ENCODE measurements around the gene NTHL1. TPM values are rescaled to one million over a fixed set of nuclear protein-coding genes. Genes with fewer than 3 reads are reported as not detected.

The NTHL1 gene
- total RNA-seq, 1 donor from 2014 or later = 13.6 TPM

GRCh38 chr16:2066139-2066538, 18.5 kb upstream of the NTHL1 start:
- Histone ChIP-seq H3K36me3 (ENCODE audit: control insufficient read depth in 3 of 3, insufficient read depth in 3 of 3, low read length in 3 of 3) (peaks cover 48 to 59% (median 49%) of the 10 kb centered on the region in 3 donors), H3K4me3 (ENCODE audit: low read length in 3 of 3) (no peak overlapping the region), H3K27ac (ENCODE audit: low read depth, low read length) (no peak overlapping the region), H3K9ac (ENCODE audit: low read depth in 1 of 3, low read length in 3 of 3) (no peak overlapping the region), H3K9me3 (ENCODE audit: control insufficient read depth in 3 of 3, low read length in 3 of 3) (no peaks in the 10 kb centered on the region), H3K4me1 (ENCODE audit: control insufficient read depth in 3 of 3, insufficient read depth in 3 of 3, low read length in 3 of 3) (no peaks in the 10 kb centered on the region), H3K27me3 (ENCODE audit: control insufficient read depth in 3 of 3, insufficient read depth in 3 of 3, low read length in 3 of 3) (no peaks in the 10 kb centered on the region)

GRCh38 chr16:2064368-2064945, 16.8 kb upstream of the NTHL1 start:
- no peaks in the 10 kb centered on the region for H3K27me3 ChIP-seq (ENCODE audit: control insufficient read depth in 3 of 3, insufficient read depth in 3 of 3, low read length in 3 of 3)
- H3K9ac ChIP-seq (ENCODE audit: low read depth in 1 of 3, low read length in 3 of 3) = no peak overlapping the region
- H3K27ac ChIP-seq (ENCODE audit: low read depth, low read length) = no peak overlapping the region
- no peak overlapping the region for H3K4me3 ChIP-seq (ENCODE audit: low read length in 3 of 3)
- peaks cover 40 to 58% (median 44%) of the 10 kb centered on the region in 3 donors for H3K36me3 ChIP-seq (ENCODE audit: control insufficient read depth in 3 of 3, insufficient read depth in 3 of 3, low read length in 3 of 3)
- H3K4me1 ChIP-seq (ENCODE audit: control insufficient read depth in 3 of 3, insufficient read depth in 3 of 3, low read length in 3 of 3) = no peaks in the 10 kb centered on the region
- no peaks in the 10 kb centered on the region for H3K9me3 ChIP-seq (ENCODE audit: control insufficient read depth in 3 of 3, low read length in 3 of 3)

- no peaks in the 10 kb centered on the region for H3K4me1 ChIP-seq (ENCODE audit: control insufficient read depth in 3 of 3, insufficient read depth in 3 of 3, low read length in 3 of 3)
- no peak overlapping the region for H3K4me3 ChIP-seq (ENCODE audit: low read length in 3 of 3)
- no peaks in the 10 kb centered on the region for H3K27me3 ChIP-seq (ENCODE audit: control insufficient read depth in 3 of 3, insufficient read depth in 3 of 3, low read length in 3 of 3)
- H3K9ac ChIP-seq (ENCODE audit: low read depth in 1 of 3, low read length in 3 of 3) = no peak overlapping the region
- H3K9me3 ChIP-seq (ENCODE audit: control insufficient read depth in 3 of 3, low read length in 3 of 3) = no peaks in the 10 kb centered on the region
- H3K36me3 ChIP-seq (ENCODE audit: control insufficient read depth in 3 of 3, insufficient read depth in 3 of 3, low read length in 3 of 3) = peaks cover 40 to 57% (median 44%) of the 10 kb centered on the region in 3 donors
- no peak overlapping the region for H3K27ac ChIP-seq (ENCODE audit: low read depth, low read length)
Observed at GRCh38 chr16:2063861-2064260, 16.2 kb upstream of the NTHL1 start.

GRCh38 chr16:2062801-2063200, 15.2 kb upstream of the NTHL1 start:
- no peaks in the 10 kb centered on the region for H3K4me1 ChIP-seq (ENCODE audit: control insufficient read depth in 3 of 3, insufficient read depth in 3 of 3, low read length in 3 of 3)
- H3K27me3 ChIP-seq (ENCODE audit: control insufficient read depth in 3 of 3, insufficient read depth in 3 of 3, low read length in 3 of 3) = no peaks in the 10 kb centered on the region
- H3K36me3 ChIP-seq (ENCODE audit: control insufficient read depth in 3 of 3, insufficient read depth in 3 of 3, low read length in 3 of 3) = peaks cover 44 to 56% (median 49%) of the 10 kb centered on the region in 3 donors

GRCh38 chr16:2061526-2061925, 13.9 kb upstream of the NTHL1 start:
- Histone ChIP-seq H3K36me3 (ENCODE audit: control insufficient read depth in 3 of 3, insufficient read depth in 3 of 3, low read length in 3 of 3) (peaks cover 45 to 58% (median 51%) of the 10 kb centered on the region in 3 donors), H3K27me3 (ENCODE audit: control insufficient read depth in 3 of 3, insufficient read depth in 3 of 3, low read length in 3 of 3) (no peaks in the 10 kb centered on the region)

More at GRCh38 chr16:2062801-2063200, 15.2 kb upstream of the NTHL1 start:
- no peak overlapping the region for H3K9ac ChIP-seq (ENCODE audit: low read depth in 1 of 3, low read length in 3 of 3)
- H3K9me3 ChIP-seq (ENCODE audit: control insufficient read depth in 3 of 3, low read length in 3 of 3) = no peaks in the 10 kb centered on the region
- no peak overlapping the region for H3K27ac ChIP-seq (ENCODE audit: low read depth, low read length)
- no peak overlapping the region for H3K4me3 ChIP-seq (ENCODE audit: low read length in 3 of 3)

GRCh38 chr16:2061023-2061422, 13.4 kb upstream of the NTHL1 start:
- H3K9ac ChIP-seq (ENCODE audit: low read depth in 1 of 3, low read length in 3 of 3) = no peak overlapping the region
- no peaks in the 10 kb centered on the region for H3K27me3 ChIP-seq (ENCODE audit: control insufficient read depth in 3 of 3, insufficient read depth in 3 of 3, low read length in 3 of 3)
- no peaks in the 10 kb centered on the region for H3K4me1 ChIP-seq (ENCODE audit: control insufficient read depth in 3 of 3, insufficient read depth in 3 of 3, low read length in 3 of 3)
- no peaks in the 10 kb centered on the region for H3K9me3 ChIP-seq (ENCODE audit: control insufficient read depth in 3 of 3, low read length in 3 of 3)
- peaks cover 41 to 56% (median 48%) of the 10 kb centered on the region in 3 donors for H3K36me3 ChIP-seq (ENCODE audit: control insufficient read depth in 3 of 3, insufficient read depth in 3 of 3, low read length in 3 of 3)
- no peak overlapping the region for H3K4me3 ChIP-seq (ENCODE audit: low read length in 3 of 3)
- no peak overlapping the region for H3K27ac ChIP-seq (ENCODE audit: low read depth, low read length)

More at GRCh38 chr16:2061526-2061925, 13.9 kb upstream of the NTHL1 start:
- no peaks in the 10 kb centered on the region for H3K9me3 ChIP-seq (ENCODE audit: control insufficient read depth in 3 of 3, low read length in 3 of 3)
- H3K4me3 ChIP-seq (ENCODE audit: low read length in 3 of 3) = no peak overlapping the region
- no peak overlapping the region for H3K27ac ChIP-seq (ENCODE audit: low read depth, low read length)
- H3K9ac ChIP-seq (ENCODE audit: low read depth in 1 of 3, low read length in 3 of 3) = no peak overlapping the region
- no peaks in the 10 kb centered on the region for H3K4me1 ChIP-seq (ENCODE audit: control insufficient read depth in 3 of 3, insufficient read depth in 3 of 3, low read length in 3 of 3)

- Histone ChIP-seq H3K9ac (ENCODE audit: low read depth in 1 of 3, low read length in 3 of 3) (no peak overlapping the region), H3K27ac (ENCODE audit: low read depth, low read length) (no peak overlapping the region), H3K4me1 (ENCODE audit: control insufficient read depth in 3 of 3, insufficient read depth in 3 of 3, low read length in 3 of 3) (no peaks in the 10 kb centered on the region), H3K9me3 (ENCODE audit: control insufficient read depth in 3 of 3, low read length in 3 of 3) (no peaks in the 10 kb centered on the region), H3K36me3 (ENCODE audit: control insufficient read depth in 3 of 3, insufficient read depth in 3 of 3, low read length in 3 of 3) (peaks cover 34 to 50% (median 45%) of the 10 kb centered on the region in 3 donors), H3K4me3 (ENCODE audit: low read length in 3 of 3) (no peak overlapping the region), H3K27me3 (ENCODE audit: control insufficient read depth in 3 of 3, insufficient read depth in 3 of 3, low read length in 3 of 3) (no peaks in the 10 kb centered on the region)
Observed at GRCh38 chr16:2060346-2060745, 12.7 kb upstream of the NTHL1 start.

- peaks cover 39 to 55% (median 50%) of the 10 kb centered on the region in 3 donors for H3K36me3 ChIP-seq (ENCODE audit: control insufficient read depth in 3 of 3, insufficient read depth in 3 of 3, low read length in 3 of 3)
Observed at GRCh38 chr16:2058872-2059271, 11.2 kb upstream of the NTHL1 start.

GRCh38 chr16:2058420-2058819, 10.8 kb upstream of the NTHL1 start:
- H3K9ac ChIP-seq (ENCODE audit: low read depth in 1 of 3, low read length in 3 of 3) = no peak overlapping the region
- no peaks in the 10 kb centered on the region for H3K9me3 ChIP-seq (ENCODE audit: control insufficient read depth in 3 of 3, low read length in 3 of 3)
- H3K4me3 ChIP-seq (ENCODE audit: low read length in 3 of 3) = no peak overlapping the region
- no peaks in the 10 kb centered on the region for H3K4me1 ChIP-seq (ENCODE audit: control insufficient read depth in 3 of 3, insufficient read depth in 3 of 3, low read length in 3 of 3)
- no peaks in the 10 kb centered on the region for H3K27me3 ChIP-seq (ENCODE audit: control insufficient read depth in 3 of 3, insufficient read depth in 3 of 3, low read length in 3 of 3)
- H3K27ac ChIP-seq (ENCODE audit: low read depth, low read length) = no peak overlapping the region
- peaks cover 39 to 55% (median 50%) of the 10 kb centered on the region in 3 donors for H3K36me3 ChIP-seq (ENCODE audit: control insufficient read depth in 3 of 3, insufficient read depth in 3 of 3, low read length in 3 of 3)

More at GRCh38 chr16:2058872-2059271, 11.2 kb upstream of the NTHL1 start:
- H3K9ac ChIP-seq (ENCODE audit: low read depth in 1 of 3, low read length in 3 of 3) = no peak overlapping the region
- no peak overlapping the region for H3K4me3 ChIP-seq (ENCODE audit: low read length in 3 of 3)
- no peaks in the 10 kb centered on the region for H3K4me1 ChIP-seq (ENCODE audit: control insufficient read depth in 3 of 3, insufficient read depth in 3 of 3, low read length in 3 of 3)
- H3K27ac ChIP-seq (ENCODE audit: low read depth, low read length) = no peak overlapping the region
- no peaks in the 10 kb centered on the region for H3K9me3 ChIP-seq (ENCODE audit: control insufficient read depth in 3 of 3, low read length in 3 of 3)
- H3K27me3 ChIP-seq (ENCODE audit: control insufficient read depth in 3 of 3, insufficient read depth in 3 of 3, low read length in 3 of 3) = no peaks in the 10 kb centered on the region

- no peak overlapping the region for H3K27ac ChIP-seq (ENCODE audit: low read depth, low read length)
- H3K9me3 ChIP-seq (ENCODE audit: control insufficient read depth in 3 of 3, low read length in 3 of 3) = no peaks in the 10 kb centered on the region
- H3K4me3 ChIP-seq (ENCODE audit: low read length in 3 of 3) = no peak overlapping the region
- H3K9ac ChIP-seq (ENCODE audit: low read depth in 1 of 3, low read length in 3 of 3) = no peak overlapping the region
- peaks cover 45 to 58% (median 58%) of the 10 kb centered on the region in 3 donors for H3K36me3 ChIP-seq (ENCODE audit: control insufficient read depth in 3 of 3, insufficient read depth in 3 of 3, low read length in 3 of 3)
- H3K27me3 ChIP-seq (ENCODE audit: control insufficient read depth in 3 of 3, insufficient read depth in 3 of 3, low read length in 3 of 3) = no peaks in the 10 kb centered on the region
- no peaks in the 10 kb centered on the region for H3K4me1 ChIP-seq (ENCODE audit: control insufficient read depth in 3 of 3, insufficient read depth in 3 of 3, low read length in 3 of 3)
Observed at GRCh38 chr16:2057438-2057837, 9.8 kb upstream of the NTHL1 start.

Data from skeletal muscle tissue (tissue), 4 donors.